ENCODE data around the gene NUBP1.
"Not testable (repeated sequence)": the region's sequence is repeated elsewhere in the genome, so short reads cannot be mapped to it uniquely, and the experiment has no call there.

NUBP1 gene

GRCh38 chr16:10743610-10744369 lies at the start of gene NUBP1:
NUBP1 (plus strand) TSS chr16:10743842; CDS start chr16:10743864, 22 bp downstream.
- peak; percentile 100 for DNase-seq (ENCODE audit: low read depth)

- no peak for DNase-seq (ENCODE audit: low read depth)
These were observed 49.8 kb upstream of the NUBP1 start for GRCh38 chr16:10693889-10694288.

GRCh38 chr16:10694306-10694705 lies 49.3 kb upstream of the NUBP1 start:
- DNase-seq (ENCODE audit: low read depth), result no peak

GRCh38 chr16:10694830-10695229 lies 48.8 kb upstream of the NUBP1 start, which contains the start of gene TEKT5:
TEKT5 (minus strand) TSS chr16:10694930; CDS start chr16:10694873, 57 bp downstream.
- no peak for DNase-seq (ENCODE audit: low read depth)

- no peak for DNase-seq (ENCODE audit: low read depth)
These were observed 43.9 kb upstream of the NUBP1 start for GRCh38 chr16:10699756-10700155.

- no peak for DNase-seq (ENCODE audit: low read depth)
These were observed 34.7 kb upstream of the NUBP1 start for GRCh38 chr16:10708969-10709368.

- DNase-seq (ENCODE audit: low read depth), result no peak
These were observed 15.4 kb upstream of the NUBP1 start for GRCh38 chr16:10728003-10728887.

GRCh38 chr16:10729104-10730048 lies 14.3 kb upstream of the NUBP1 start:
- no peak for DNase-seq (ENCODE audit: low read depth)

GRCh38 chr16:10731790-10732189 lies 11.9 kb upstream of the NUBP1 start:
- DNase-seq (ENCODE audit: low read depth), result no peak

GRCh38 chr16:10737068-10737625 lies 6.5 kb upstream of the NUBP1 start:
- peak; percentile 67 for DNase-seq (ENCODE audit: low read depth)

GRCh38 chr16:10738231-10739077 lies 5.2 kb upstream of the NUBP1 start:
- peak; percentile 16 for DNase-seq (ENCODE audit: low read depth)

GRCh38 chr16:10740000-10740844 lies 3.4 kb upstream of the NUBP1 start:
- DNase-seq (ENCODE audit: low read depth), result no peak

- no peak for DNase-seq (ENCODE audit: low read depth)
These were observed 2.8 kb upstream of the NUBP1 start for GRCh38 chr16:10740845-10741208.

- not testable (repeated sequence) for DNase-seq (ENCODE audit: low read depth)
These were observed 2.4 kb upstream of the NUBP1 start for GRCh38 chr16:10741249-10741648.

- DNase-seq (ENCODE audit: low read depth), result no peak
These were observed 1.8 kb upstream of the NUBP1 start for GRCh38 chr16:10741844-10742243.

- DNase-seq (ENCODE audit: low read depth), result no peak
These were observed 424 bp upstream of the NUBP1 start for GRCh38 chr16:10743227-10743609.

GRCh38 chr16:10744370-10745030 lies 858 bp downstream of the NUBP1 start:
- DNase-seq (ENCODE audit: low read depth), result no peak

- no peak for DNase-seq (ENCODE audit: low read depth)
These were observed 2.2 kb downstream of the NUBP1 start for GRCh38 chr16:10745841-10746240.

- no peak for DNase-seq (ENCODE audit: low read depth)
These were observed 7.2 kb downstream of the NUBP1 start for GRCh38 chr16:10750793-10751192.

Measured in activated T-cell treated with anti-CD3 and anti-CD28 coated beads for 24 hours (primary cell).